ENCODE results near the gene DOCK3. TPM values are rescaled to one million over a fixed set of nuclear protein-coding genes. Genes with fewer than 3 reads are reported as not detected.

Gene DOCK3
- total RNA-seq, 1 experiment from 2014 or later, result 0.15 TPM

GRCh38 chr3:51145811-51146585 is 471.3 kb downstream of the DOCK3 start:
- BruUV-seq (replicated peaks), result no TSS peak
- H3K79me2 ChIP-seq (ENCODE audit: low read length), result no peaks in the 10 kb centered on the region
- H4K20me1 ChIP-seq (ENCODE audit: low read length), result no peaks in the 10 kb centered on the region
- ATAC-seq (no peak), DNase-seq (no peak)
- H2AFZ ChIP-seq (ENCODE audit: low read length), result no peak overlapping the region
- CTCF ChIA-PET, result no interaction called here
- no peak overlapping the region for H3K9ac ChIP-seq (ENCODE audit: low read length)
- no peaks in the 10 kb centered on the region for H3K36me3 ChIP-seq (ENCODE audit: low read depth, low read length)
- no peaks in the 10 kb centered on the region for H3K9me3 ChIP-seq (ENCODE audit: low read length)
- no peak overlapping the region for H3K27ac ChIP-seq (ENCODE audit: low read length)
- TF ChIP-seq EZH2phosphoT487 (IDR thresholded peaks at IDR 0.05; ENCODE audit: borderline replicate concordance, low read length), result no peak
- no peak for TF ChIP-seq CTCF (conservative IDR thresholded peaks at IDR 0.05; ENCODE audit: low read depth, low read length)
- no peak for TF ChIP-seq EZH2 (IDR thresholded peaks at IDR 0.05; ENCODE audit: low read length, unreplicated experiment)
- POLR2A ChIA-PET (ENCODE audit: unreplicated experiment), result no interaction called here
- no peak overlapping the region for H3K4me2 ChIP-seq (ENCODE audit: low read length)
- H3K4me3 ChIP-seq (ENCODE audit: low read length), result no peak overlapping the region
- no peaks in the 10 kb centered on the region for H3K9me2 ChIP-seq (replicated peaks; ENCODE audit: low read length)
- no peaks in the 10 kb centered on the region for H3K4me1 ChIP-seq (ENCODE audit: insufficient read depth, low read length)
- peaks cover 27% of the 10 kb centered on the region for H3K27me3 ChIP-seq (ENCODE audit: low read length)
- H3F3A ChIP-seq (ENCODE audit: low read length, unreplicated experiment), result no peaks in the 10 kb centered on the region
- intact Hi-C loops (cut with micrococcal nuclease), result no loop called here

DNA sequence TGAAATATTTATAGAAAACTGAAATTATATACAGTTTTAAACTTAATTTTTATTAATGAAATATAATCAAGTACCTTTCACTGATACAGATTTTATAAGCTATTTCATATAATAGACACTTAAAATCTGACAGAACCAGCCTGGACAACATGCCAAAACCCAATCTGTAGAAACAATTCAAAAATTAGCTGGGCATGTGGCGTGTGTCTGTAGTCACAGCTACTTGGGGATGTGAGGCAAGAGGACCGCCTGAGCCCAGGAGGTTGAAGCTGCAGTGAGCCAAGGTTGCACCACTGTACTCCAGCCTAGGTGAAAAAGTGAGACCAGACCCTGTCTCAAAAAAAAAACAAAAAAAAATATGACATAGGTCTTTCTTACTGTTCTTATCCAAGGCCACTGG is 472.1 kb downstream of the DOCK3 start:
- Histone ChIP-seq H3K79me2 (ENCODE audit: low read length) (no peaks in the 10 kb centered on the region), H3K9me3 (ENCODE audit: low read length) (no peaks in the 10 kb centered on the region), H3K27me3 (ENCODE audit: low read length) (peaks cover 27% of the 10 kb centered on the region), H4K20me1 (ENCODE audit: low read length) (no peaks in the 10 kb centered on the region), H3K9me2 (replicated peaks; ENCODE audit: low read length) (no peaks in the 10 kb centered on the region), H3K4me3 (ENCODE audit: low read length) (no peak overlapping the region), H3K9ac (ENCODE audit: low read length) (no peak overlapping the region), H2AFZ (ENCODE audit: low read length) (no peak overlapping the region), H3F3A (ENCODE audit: low read length, unreplicated experiment) (no peaks in the 10 kb centered on the region), H3K4me1 (ENCODE audit: insufficient read depth, low read length) (no peaks in the 10 kb centered on the region), H3K27ac (ENCODE audit: low read length) (no peak overlapping the region), H3K36me3 (ENCODE audit: low read depth, low read length) (no peaks in the 10 kb centered on the region), H3K4me2 (ENCODE audit: low read length) (no peak overlapping the region)
- POLR2A ChIA-PET (ENCODE audit: unreplicated experiment), result no interaction called here
- DNase-seq (no peak), ATAC-seq (no peak)
- no TSS peak for BruUV-seq (replicated peaks)
- CTCF ChIA-PET, result no interaction called here
- intact Hi-C loops (cut with micrococcal nuclease), result no loop called here
- no peak for TF ChIP-seq EZH2 (IDR thresholded peaks at IDR 0.05; ENCODE audit: low read length, unreplicated experiment)
- no peak for TF ChIP-seq EZH2phosphoT487 (IDR thresholded peaks at IDR 0.05; ENCODE audit: borderline replicate concordance, low read length)
- no peak for TF ChIP-seq CTCF (conservative IDR thresholded peaks at IDR 0.05; ENCODE audit: low read depth, low read length)

- POLR2A ChIA-PET (ENCODE audit: unreplicated experiment), result no interaction called here
These were observed 481.4 kb downstream of the DOCK3 start for GRCh38 chr3:51156147-51156546.

More at GRCh38 chr3:51156147-51156546, 481.4 kb downstream of the DOCK3 start:
- Histone ChIP-seq H3K4me3 (ENCODE audit: low read length) (no peak overlapping the region), H2AFZ (ENCODE audit: low read length) (no peak overlapping the region), H3K9me2 (replicated peaks; ENCODE audit: low read length) (no peaks in the 10 kb centered on the region), H3K27me3 (ENCODE audit: low read length) (peaks cover 59% of the 10 kb centered on the region), H3F3A (ENCODE audit: low read length, unreplicated experiment) (no peaks in the 10 kb centered on the region), H3K9ac (ENCODE audit: low read length) (no peak overlapping the region), H3K4me1 (ENCODE audit: insufficient read depth, low read length) (no peaks in the 10 kb centered on the region), H3K4me2 (ENCODE audit: low read length) (no peak overlapping the region), H3K79me2 (ENCODE audit: low read length) (no peaks in the 10 kb centered on the region), H3K27ac (ENCODE audit: low read length) (no peak overlapping the region), H4K20me1 (ENCODE audit: low read length) (no peaks in the 10 kb centered on the region), H3K9me3 (ENCODE audit: low read length) (no peaks in the 10 kb centered on the region), H3K36me3 (ENCODE audit: low read depth, low read length) (no peaks in the 10 kb centered on the region)
- TF ChIP-seq EZH2phosphoT487 (IDR thresholded peaks at IDR 0.05; ENCODE audit: borderline replicate concordance, low read length) (no peak), EZH2 (IDR thresholded peaks at IDR 0.05; ENCODE audit: low read length, unreplicated experiment) (no peak), CTCF (conservative IDR thresholded peaks at IDR 0.05; ENCODE audit: low read depth, low read length) (no peak)
- no TSS peak for BruUV-seq (replicated peaks)
- CTCF ChIA-PET, result no interaction called here
- intact Hi-C loops (cut with micrococcal nuclease), result no loop called here
- ATAC-seq, result no peak
- DNase-seq, result no peak

All from PC-3 (cell line).